GM19395 (cell line): ENCODE results near the gene ADCYAP1R1.

Experiments used
- ATAC-seq: cut with Tn5 transposase; IDR thresholded peaks from one replicate; pipeline ENCODE4 v1.9.1; 2021; ENCODE audit warnings: mild to moderate bottlenecking, moderate library complexity; ENCODE audit not compliant: unreplicated experiment

ADCYAP1R1 gene

DNA sequence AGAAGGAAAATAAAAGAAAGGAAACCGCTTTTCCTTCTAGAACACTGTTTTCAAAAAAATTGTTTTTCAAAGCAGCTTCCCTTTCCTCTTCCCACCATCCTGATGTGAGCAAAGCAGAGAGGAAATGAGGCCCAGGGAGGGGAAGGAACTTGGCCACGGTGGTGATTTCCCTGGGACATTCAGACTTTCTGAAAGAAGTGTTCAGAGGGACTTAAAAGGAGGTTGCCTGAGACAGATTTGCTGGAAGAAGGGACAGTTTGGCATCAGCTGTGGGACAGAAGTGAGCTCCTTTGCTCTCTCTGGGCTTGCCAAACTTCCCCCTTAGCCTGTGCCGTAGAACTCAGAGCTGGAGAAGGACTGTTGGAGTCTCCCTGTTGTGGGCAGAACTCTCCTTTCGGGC, 30.3 kb downstream of the ADCYAP1R1 start:
- ATAC-seq, result no peak

DNA sequence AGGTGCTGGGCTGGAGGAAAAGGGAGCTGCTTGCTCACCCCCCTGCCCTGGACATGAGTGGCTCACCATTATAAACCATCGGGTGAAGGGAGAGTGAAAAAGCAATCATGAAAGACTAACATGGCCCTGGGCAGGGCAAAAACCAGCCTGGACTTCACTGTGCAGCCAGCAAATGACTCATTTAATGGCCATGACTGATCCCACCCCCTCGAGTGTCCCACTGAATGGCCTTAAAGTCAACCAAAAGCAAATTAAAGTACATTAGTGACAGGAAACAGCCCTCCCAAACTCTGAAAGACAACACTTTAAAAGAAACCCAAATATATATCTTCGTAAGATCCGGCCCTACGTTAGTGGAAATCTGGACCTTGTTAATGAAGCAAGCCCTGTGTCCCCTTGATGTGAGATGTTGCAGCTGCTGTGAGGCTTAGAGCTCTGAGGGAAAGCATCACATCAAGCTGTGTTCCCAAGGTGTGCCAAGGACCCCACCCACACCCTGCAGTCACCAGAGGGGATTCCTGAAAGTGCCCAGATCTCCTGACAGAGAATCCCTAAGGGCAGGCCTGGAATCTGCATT, 31.2 kb downstream of the ADCYAP1R1 start:
- no peak for ATAC-seq

DNA sequence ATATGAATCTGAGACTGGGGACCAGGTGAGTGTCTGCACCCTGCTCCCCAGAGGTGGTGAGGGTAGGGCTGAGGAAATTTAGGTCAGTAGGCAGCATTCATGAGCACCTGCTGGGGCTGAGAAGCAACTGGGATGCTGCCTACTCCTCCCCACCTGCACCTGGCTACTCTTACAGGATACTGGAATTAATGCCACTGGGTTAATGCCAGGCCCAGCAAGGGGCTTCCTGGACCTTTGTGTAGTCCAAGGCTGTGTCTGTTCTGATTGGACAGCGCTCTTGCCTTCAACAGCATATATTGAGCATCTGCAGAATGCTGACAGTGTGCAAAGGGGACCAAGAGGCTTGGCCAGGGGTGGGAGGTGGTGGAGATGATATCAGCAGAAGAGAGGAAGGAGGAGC, 32.1 kb downstream of the ADCYAP1R1 start:
- no peak for ATAC-seq

DNA sequence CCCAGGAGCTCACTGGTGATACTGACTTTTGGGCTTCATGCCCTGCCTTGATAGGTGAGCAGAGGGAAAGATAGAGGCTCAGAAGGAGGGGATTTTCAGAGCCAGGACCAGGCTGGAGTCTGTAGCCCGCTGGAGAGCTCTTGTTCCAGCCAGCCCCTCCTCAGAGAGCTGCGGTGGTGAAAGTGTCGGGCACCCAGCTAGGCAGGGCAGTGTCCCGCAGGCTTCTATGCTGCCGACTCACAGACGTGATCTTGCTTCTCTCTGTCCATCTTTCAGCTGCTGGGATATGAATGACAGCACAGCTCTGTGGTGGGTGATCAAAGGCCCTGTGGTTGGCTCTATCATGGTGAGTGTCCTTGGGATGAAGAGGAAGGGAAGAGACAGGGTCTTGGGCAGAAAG, 35.2 kb downstream of the ADCYAP1R1 start:
- no peak for ATAC-seq

DNA sequence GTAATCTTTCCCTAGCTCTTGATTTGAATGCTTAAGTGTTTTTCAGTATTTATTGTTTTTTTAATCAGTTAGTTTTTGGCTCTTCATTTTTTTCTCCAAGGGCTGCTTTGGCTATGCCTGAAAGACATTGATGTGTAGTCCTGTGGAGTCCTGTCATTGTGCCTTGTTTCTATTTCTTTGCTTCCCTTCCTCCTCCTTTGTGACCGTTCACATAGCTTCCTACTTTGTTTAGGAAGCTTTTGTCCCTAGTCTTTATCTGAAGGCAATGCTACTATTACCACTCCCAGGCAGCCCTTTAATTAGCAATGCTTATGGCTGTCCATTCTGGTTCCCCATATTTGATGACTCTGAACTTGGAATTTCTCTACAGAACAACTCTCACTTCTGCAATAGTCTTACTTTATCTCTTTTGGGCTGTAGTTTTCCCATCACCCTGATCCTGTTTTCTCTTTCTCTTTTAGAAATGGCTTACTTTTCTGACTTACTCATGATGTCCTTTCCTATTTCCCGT, 39.9 kb downstream of the ADCYAP1R1 start:
- no peak for ATAC-seq

DNA sequence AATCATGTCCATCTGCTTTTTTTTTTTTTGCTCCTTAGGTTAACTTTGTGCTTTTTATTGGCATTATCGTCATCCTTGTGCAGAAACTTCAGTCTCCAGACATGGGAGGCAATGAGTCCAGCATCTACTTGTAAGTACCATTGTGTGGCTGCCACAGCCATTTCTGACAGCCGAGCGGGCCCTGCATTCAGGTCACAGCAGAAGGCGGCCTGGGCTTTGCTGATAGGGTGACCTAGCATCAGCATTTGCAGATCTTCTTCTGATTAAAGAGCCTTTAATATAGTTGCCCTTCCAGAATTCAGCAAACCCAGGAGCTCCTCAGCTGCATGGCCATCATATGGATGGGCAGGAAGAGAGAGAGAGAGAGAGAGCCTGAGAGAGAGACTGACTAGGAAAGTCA, 40.5 kb downstream of the ADCYAP1R1 start:
- ATAC-seq, result no peak

DNA sequence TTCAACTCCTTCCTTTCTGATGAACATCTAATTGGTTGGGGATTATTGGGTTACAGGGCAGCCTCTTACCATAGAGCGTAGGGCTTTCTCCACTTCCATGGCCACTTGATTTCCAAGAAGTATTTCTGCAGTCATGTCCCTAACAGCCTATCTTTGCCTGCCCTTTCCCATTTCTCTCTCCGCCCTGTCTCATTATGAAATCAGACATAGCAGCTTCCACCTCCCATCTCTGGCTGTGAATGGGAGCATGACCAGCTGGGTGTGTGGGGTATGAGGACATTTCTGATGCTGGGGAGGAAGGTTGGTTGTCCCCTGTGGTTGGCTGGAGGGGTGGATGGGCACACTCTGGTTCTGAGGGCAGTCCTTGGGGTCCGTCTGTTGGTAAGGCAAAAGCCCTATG, 41.2 kb downstream of the ADCYAP1R1 start:
- no peak for ATAC-seq

DNA sequence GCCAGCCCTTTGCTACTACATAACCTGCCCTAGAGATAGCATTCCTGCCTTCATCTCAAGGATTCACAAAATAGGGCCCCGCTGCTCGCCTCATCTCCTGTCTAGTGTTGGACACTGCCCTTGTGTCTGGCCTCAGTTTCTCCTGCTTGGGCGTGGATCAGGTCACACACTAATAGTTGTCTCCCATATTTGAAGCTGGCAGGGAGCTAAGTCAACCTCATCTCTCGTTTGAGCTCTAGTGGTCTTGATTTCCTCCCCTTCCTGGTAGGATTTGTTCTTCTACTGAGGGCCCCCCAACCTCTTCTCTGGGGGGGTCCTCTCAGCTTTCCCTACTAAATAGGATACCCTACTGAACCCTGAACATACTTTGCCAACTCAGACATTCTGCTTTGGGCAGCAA, 42.2 kb downstream of the ADCYAP1R1 start:
- no peak for ATAC-seq

DNA sequence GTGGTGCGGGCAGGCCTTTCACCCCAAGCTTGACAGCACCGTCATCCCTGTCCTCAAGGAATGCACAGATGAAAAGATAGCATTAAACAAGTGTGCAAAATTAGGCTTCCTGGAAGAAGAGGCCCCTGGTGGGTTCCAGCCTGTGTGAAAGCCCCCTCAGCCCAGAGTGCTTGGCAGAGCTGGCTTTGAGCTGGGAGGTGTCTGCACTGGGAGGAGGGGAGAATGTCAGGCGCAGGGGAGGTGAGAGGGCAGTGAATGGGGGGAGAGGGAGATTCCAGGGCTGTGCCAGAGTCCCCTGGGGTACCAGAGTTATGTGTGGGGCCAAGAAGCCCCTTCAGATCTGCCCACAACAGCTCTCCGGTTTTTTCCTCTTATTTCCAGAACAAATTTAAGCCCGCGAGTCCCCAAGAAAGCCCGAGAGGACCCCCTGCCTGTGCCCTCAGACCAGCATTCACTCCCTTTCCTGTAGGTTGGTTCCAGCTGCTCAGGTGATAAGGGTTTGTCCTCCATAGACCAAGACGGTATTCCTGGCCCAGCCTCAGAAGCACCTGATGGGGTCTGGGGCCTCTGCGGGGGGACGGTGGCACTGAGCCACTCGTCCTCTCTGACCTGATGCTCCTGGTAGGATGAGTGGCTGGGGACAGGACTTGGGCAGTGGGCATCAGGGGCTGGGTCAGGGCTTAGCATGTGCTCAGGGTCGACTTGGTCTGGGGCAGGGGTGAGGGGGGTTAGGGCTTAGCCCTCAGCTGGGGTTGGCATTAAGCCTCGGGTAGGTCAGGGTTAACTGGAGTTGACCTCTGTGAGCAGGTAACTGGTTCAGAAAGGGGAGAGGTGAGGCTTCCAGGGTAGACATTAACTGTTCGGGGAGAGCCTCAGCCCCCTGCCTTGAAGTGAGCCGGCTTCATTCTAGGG, 43.4 kb downstream of the ADCYAP1R1 start:
- ATAC-seq, result no peak

DNA sequence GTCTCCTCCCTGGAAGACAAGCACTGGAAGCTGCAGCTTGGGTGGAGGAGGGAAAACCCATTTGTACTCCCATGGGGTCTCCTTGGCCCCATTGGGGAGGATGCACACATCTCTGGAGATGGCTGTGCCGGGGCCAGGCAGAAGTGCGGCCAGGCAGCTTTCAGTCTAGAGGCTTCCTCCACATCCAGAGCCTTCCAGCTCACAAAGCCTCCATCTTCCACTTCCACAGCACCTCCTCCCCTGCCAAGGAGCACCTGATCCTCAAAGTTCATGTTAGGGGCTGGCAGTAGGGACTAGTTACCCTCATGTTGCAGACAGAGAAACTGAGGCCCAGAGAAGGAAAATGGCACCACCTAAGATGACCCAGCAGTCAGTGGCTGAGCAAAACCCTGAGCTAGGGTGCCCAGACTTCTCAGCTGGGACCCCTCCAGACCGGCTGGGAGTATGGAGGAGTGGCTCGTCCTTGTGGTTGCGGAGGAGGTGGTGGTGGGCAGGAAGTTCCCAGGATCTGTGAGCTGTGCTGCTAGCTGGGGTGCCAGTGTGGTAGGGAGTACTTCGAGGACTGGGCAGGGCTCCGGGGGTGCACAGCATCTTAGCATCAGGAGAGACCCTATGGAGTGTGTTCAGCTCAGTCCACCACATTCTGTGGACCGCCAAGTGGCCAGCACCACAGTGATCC, 44.2 kb downstream of the ADCYAP1R1 start:
- no peak for ATAC-seq

DNA sequence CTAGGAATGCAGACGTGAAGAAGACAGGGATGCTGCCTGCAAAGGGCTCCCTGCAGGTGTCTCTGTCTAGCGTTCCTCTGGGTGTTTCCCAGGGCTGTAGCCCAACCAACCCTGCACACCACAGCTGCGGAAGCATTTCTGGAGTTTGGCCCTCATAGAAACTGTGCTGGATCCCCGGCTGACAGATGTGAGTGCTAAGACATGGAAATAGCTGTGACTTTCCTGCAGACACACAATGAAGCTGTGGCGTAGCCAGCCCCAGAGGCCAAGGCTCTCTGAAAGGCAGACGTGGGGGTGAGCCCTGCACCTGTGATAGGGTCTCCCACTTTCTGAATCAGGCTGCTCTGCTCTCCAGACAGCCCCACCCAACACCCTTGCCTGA, 44.8 kb downstream of the ADCYAP1R1 start:
- ATAC-seq, result no peak

DNA sequence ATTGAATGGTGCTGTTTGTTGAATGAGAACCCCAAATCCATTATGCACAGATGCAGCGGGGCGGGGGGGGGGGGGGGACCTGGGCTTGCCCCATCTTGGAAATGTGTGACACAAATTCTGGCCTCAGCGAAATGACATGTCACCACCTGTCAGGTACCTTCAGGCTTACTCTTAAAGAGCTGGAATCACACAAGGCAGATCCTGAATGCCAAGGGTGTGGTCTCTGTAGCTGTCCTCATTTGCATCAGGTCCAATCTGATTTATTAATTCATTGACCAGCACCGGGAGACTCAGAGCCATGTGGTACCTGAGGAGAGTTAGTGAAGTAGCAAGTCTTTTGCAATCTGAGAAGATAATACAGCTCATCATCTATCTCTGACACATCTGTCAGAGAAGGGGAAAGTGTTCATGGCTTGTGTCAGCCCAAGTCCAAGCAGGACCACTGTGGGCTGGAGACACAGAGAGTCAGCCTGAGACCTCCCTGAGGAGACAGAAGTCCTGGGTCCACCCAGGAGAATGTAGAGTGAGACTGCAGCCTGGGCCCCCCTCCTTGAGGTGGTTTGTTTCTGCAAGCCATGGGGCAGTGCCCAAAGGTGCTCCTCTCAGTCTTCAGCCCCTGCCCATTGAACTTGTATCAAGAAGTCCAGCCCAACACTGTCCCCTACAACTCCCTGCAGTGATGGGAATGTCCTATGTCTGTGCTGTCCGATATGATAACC, 46.7 kb downstream of the ADCYAP1R1 start:
- ATAC-seq, result no peak

DNA sequence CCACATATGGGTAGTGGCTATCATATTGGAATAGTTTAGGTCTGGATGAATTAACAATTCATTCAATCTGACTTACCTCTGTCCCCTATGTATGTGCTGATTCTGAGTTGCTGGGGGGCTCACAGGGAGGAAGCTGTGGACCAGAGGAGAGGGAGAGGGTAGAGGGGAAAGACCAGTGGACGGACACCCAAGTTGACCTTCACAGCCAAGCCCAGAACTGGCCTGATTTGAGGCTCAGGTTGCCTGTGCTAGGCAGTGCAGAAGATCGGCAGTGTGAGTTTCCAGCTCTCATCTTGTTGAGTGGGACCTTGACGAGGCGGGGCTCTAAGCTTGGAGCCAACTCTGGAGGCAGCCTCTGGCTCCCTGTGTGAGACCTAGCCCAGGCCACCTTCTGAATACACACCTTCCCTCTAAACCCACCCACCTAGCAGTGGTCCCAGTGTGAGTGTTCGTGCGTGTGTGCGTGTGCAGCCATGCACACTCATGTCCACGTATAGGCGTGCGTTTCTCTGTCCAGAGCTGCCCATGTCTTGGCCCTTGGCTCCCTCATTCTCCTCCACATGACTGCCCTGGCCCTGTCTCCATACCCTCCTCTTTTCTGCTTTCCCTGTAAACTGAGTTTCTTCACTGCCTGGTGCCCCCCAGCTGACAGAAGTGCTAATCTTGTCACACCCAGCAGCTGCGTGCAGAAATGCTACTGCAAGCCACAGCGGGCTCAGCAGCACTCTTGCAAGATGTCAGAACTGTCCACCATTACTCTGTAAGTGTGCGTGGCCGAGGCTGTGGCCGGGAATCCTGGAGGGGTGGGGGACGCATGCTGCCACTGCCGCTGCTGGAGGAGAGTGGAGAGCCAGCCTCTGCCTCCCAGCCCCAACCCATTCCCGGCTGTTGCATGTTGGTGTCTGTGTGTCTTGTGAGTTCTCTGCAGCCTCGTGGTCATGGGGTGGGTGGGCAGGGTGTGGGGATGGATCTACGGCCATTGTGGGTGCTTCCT, 47.6 kb downstream of the ADCYAP1R1 start:
- ATAC-seq, result no peak

DNA sequence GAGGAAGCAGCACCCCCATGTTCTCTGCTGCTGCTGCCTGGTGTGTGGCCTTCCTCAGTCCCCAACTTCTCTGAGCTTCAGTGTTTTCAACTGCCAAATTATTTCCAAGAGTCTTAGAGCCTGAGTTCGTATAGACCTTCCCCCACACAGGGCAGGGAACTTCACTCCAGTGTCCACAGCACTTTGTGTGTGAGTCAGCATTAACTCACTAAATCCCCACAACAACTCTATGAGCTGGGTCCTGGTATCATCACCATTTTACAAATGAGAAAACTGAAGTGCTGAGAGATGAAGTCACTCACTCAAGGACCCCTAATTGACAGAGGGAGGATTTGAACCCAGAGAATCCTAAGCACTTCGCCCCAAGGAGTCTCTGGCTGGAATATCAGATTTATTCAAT, 48.3 kb downstream of the ADCYAP1R1 start:
- ATAC-seq, result no peak

DNA sequence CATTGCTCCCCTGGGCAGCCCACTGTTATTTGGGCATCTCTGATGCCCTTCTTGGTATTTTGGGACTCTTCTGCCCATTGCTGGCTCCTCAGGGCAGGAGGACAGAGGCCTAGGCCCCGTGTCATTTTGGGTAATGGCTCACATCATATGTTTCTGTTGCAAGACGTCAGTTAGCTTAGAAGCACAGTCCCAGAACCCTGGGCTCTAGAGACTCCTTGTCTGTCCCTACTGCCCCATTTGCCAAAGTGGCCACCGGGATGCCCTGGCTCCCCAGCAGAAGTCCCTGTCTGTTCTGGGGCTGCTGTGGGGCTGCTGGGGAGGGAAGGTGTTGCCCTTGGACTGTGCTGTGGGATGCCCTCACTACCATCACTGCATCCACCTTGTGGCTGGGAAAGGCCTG, 48.8 kb downstream of the ADCYAP1R1 start:
- ATAC-seq, result no peak

DNA sequence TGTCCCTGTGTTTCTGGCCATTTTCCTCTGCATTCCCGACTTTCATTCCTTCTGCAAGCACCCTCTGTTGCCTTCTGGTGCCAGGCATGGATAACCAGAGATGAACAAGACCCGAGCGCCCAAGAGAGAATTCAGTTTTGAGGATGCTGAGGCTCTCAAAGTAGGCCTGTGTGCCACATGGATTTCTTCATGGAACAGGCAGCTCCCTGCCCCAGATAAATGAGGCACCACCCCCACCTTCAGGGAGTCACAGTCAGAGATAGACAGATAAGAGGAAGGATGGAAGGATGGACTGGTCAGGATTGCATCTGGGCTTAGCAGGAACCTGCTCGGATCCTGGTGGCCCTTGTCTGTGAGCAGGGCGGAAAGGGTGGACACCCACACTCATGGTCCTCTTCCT, 49.4 kb downstream of the ADCYAP1R1 start:
- no peak for ATAC-seq

DNA sequence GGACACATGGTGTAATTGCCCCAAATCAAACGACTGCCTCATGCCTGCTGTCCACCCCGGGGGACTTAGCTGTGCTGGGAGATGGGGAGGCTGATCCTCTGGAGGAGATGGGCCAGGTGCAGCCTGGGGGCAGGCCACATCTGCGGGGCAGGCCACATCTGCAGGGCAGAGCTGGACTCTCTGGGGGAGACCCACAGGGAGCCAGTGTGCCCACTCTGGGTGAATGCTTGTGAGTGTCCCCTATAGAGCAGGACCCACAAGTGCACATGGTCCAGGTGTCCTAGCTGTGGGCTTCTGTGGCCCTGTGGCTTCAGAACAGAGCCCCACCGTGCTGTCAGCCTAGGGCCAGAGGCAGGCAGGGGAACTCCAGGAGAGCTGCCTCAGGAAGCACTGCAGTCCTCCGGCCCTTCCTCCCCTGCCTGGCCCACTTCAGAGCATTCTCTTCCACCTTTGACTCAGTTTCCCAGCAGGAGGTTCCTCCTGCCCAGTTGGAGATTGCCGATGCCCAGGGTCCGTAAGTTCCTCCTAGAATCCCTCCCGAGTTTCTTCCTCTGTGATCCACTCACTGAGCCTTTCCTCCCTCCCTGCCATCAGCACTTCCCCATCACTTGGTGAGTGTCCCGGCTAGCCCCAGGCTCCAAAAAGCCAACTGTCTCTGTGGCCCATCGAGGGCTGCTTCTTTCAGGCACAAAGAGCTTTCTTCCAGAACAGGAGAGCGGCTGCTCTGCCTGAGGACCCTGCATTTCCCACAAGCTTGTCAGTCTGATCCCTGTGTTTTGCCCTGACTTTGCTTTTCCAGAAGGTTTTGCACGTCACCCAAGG, 50.3 kb downstream of the ADCYAP1R1 start:
- no peak for ATAC-seq

DNA sequence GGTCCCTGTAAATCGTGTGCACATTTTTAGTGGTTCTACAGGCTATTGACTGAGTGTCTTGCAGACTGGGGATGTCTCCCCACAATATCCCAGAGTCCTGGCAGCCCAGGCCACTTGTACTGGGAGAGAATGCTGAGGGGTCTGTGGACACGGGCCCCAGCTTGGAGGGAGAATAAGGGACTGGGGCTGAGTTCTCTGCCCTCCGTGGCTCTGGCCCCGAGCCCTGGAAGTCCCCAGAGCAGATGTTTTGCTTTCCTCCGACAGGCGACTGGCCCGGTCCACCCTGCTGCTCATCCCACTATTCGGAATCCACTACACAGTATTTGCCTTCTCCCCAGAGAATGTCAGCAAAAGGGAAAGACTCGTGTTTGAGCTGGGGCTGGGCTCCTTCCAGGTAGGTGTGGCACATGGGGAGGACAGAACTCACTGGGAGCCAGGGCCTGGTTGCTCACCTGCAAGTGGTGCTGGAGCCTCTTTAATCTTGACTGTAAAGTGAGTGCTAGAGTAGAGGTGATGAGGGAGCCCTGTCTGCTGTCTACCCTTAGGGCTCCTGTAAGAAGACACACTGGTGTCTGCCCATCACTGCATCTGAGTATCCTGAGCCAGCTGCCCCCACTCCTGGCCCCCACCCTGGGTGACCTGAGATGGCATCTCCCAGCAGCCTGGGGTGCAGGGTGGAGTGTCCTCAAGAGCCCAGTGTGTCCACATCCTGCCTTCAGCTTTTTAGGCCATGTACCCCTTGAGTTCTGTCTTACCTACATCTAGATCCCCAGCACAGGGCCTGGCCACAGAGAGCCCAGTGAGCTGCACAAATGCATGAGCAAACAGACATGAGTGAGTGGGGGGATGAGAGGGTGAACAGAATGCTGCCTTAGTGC, 51.1 kb downstream of the ADCYAP1R1 start:
- ATAC-seq, result no peak
